IPS-NIHi11 (cell line): ENCODE results near the gene VWA7.
A peak's percentile ranks its signal among the peaks of the same experiment; 100 is the strongest.

Source experiments
- DNase-seq: peaks from one replicate; pipeline ENCODE4 v3.0.0; 2012; ENCODE audit warnings: mixed read lengths, low spot score

The VWA7 gene

GRCh38 chr6:31729979-31730630 lies 47.0 kb downstream of the VWA7 start:
- DNase-seq = peak; percentile 88

DNA sequence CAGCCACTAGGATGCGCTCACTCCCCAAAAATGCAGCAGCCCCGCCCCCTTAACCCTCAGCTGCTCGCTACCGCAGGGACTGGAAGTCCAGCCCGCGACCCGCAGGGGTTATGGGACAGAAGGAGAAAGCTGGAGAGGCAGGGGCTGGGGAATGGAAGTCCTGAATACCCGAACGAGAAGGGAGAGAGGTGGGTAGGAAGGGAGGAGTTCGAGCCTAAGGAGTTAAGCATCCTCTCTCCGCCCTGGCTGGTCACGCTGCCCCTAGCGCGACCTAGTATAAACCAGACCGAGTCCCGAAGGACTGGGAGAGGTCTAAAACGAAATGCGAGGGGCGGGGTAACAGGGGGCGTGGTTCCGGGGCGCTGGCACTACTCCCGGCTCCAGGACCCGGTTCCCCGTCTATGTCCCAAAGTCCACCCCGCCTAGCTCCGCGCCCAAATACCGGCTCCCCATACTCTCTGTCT lies 47.6 kb downstream of the VWA7 start:
- DNase-seq = peak; percentile 91

DNA sequence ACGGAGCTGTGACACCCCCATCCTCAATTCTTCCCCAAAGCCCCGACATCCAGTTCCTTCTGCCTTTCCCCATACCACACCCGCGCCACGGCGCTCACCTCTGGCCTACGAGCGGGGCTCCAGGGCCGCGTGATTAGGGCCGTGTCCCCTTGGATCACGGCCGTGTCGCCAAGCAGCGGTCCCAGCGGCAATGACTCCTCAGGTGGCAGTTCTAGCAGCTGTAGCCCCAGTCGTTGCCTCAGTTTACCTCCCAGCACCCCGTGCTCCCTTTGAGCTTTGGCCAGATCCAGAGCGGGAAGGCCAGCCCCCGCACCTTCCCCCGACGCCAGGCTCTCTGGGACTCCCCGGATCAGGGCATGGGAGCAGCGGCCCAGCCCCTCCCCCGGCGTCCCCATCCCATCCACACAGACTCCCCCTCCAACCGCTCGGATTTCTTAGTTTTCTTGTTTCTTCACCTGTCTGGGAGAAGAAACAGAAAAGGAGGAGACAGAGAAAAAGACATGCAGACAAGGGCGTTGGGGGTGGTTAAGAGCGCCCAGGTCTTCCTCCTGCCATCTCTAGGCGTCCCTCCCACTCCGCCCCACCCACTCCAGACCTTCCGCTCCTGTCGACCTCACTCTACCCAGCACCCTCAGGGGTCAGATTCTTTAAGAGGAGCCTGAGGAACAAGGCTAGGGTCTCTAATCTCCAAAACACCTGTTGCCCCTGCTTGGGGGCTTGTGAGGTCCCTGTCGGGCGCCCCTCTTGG lies 48.2 kb downstream of the VWA7 start, which contains the start of gene DDAH2:
Gene DDAH2 (minus strand): TSS at position 533 of the 748 bp plus-strand sequence. CDS start 138 bp downstream, at position 395.
- DNase-seq = no peak

DNA sequence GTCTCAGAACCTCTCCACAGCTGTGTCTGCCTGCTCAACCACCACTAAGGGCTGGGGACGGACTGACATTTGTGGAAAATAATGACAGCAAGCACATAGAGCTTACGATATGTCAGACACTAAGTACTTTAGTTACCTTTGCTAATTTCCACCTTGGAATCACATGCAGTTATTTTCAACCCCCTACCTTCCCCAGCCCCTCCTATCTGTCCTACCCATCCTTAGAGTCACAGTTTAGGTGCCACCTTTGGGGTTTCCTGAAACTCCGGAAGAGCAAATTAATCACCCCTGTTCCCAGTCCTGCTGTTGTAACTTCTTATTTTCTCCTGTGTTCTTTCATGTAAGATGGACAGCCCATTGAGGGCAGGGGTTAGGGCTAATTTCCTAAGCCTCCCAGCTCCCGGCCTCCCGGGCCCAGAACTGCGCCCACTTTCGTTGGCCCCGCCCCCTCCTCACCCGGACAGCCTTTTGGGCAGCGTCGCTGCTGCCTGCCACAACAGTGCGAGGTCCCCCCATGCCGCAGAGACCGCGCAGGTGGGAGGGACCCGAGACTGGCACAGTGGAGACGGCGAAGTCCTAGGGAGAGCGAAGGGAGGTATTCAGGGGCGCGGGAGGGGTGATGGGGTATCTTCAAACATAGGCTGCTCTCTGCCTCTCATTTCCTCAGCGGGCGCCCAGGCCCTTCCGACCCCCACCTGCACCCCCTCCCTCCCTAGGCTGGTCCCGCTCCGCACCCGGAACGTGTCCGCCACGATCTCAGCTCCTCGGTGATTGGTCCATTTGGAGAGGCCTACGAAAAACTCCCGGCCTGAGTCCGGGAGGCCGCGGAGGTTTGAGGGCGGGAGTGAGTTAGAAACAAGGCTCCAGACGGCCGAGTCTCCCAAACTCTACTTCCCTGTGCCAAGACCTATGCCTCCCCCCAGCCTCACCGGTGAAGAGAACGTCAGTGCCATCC lies 49.1 kb downstream of the VWA7 start:
- DNase-seq = no peak

DNA sequence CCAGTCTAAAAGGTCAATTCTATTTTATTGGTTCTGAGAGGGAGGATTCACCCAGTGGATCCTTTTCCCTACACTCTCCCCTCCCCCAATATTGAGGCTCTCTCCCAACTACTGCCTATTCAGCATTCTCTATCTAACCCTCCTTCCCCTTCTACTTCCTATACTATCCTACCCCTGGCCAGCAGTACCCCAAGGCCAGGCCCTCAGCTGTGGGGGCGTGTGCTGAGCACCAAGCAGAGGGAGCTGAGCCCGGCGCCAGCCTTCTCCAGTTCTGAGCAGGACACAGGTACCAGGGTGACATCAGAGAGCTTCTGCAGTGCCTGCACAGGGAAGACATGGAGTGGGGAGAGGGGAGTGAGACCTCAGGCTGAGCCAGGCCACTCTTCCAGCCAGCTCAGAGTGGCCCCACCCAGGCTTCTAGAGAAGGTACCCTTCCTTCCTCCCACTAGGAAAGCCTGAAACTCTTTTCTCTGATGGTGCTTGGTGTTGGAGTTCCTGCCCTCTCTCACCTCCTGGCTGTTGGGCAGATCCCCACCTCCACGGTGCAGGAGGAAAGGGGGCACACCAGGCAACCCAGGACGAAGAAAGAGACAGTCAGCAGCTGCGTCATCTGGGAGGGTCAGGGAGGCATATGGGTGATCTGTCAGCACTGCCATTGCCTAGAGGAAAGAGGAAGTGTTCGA lies 50.0 kb downstream of the VWA7 start:
- no peak for DNase-seq

DNA sequence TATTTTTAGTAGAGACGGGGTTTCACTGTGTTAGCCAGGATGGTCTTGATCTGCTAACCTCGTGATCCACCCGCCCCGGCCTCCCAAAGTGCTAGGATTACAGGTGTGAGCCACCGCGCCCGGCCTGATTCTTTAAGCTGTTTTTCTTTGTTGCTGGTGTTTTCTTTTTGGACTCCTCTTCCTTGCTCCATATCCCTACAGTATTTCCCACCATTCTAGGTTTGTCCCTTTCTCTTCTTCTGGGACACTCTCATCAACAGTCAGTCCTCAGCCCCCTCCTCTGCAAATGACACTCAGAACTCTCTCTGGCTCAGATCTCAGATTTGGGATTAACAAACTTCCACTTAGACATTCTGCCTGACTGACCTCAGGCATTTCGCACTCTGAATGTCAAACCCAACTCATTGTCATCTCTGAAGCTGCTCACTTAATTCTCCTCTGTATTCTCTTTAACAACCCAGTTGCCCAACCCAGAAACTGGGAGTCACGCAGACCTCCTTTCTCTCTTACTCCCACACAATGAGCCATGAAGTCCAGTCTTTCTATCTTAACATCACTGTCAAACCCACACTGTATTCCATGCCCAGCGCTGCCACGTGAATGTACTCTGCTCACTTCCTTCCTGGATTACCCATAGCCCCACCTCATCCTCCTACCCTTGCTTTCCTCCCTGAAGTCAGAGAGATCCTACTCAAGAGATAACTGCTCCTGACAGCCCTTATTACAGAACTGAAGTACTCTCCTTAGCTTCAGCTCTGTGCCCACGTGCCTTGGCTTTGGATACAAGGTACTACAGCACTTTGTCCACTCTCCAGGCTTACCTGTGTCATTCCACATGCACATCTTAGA lies 51.4 kb downstream of the VWA7 start:
- DNase-seq = no peak

DNA sequence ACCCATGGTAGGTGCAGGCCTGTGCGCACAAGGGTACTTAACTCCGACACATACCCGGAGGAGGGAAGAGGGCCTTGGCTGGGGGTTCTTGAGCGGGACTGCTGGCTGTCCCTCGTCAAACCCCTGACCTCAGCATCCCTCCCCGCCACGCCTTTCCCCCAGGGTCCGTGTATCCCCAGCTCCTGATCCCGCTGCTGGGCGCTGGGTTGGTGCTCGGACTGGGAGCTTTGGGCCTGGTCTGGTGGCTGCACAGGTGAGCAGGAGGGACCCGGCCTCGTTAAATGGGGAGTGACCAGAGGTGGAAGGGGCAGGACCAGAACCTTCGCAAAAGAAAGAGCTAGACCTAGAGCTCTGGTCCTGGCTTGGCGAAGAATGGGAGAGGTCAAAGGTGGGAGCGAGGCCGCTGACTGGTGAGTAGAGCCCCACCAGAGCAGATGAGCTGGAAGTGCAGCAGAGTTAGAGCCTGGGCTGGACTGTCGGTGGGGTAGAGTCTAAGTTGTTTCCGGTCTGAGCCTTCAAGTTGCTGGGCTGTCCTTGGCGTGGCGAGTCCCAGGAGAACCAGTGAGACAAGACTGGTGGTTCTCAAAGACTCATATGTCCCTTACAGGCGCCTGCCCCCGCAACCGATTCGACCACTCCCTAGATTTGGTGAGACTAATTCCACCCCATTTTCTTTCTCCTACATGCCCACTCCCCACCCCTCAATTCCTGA lies 53.0 kb downstream of the VWA7 start:
- no peak for DNase-seq

GRCh38 chr6:31723245-31723979 lies 53.7 kb downstream of the VWA7 start, which contains the start of gene MPIG6B:
Gene MPIG6B (plus strand): TSS chr6:31723373. CDS start chr6:31723384, 11 bp downstream.
- DNase-seq = no peak

DNA sequence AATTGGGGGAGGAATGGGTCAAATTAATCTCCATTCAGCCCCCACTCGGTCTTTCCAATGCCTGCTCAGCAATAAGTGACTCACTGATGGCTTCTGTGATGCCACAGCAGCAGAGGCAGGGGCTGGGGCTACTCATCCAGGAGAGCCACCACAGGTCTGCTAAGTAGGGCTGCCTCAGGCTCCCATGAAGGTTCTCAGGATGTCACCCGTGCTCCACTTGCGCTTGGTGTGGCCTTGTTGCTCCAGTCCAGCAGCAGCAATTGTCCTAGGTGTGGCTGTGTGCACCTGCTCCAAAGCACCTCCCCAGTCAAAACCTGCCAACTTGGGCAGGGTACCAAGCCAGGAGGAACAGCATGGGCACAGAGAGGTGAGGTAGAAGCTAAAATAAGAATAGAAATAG lies 55.0 kb downstream of the VWA7 start:
- DNase-seq = no peak

GRCh38 chr6:31721351-31722020 lies 55.6 kb downstream of the VWA7 start, which contains the start of gene LY6G6C:
Gene LY6G6C (minus strand): TSS chr6:31721746. CDS start chr6:31721679, 67 bp downstream.
- no peak for DNase-seq

- no peak for DNase-seq
These were observed 56.8 kb downstream of the VWA7 start for GRCh38 chr6:31720196-31720770.

DNA sequence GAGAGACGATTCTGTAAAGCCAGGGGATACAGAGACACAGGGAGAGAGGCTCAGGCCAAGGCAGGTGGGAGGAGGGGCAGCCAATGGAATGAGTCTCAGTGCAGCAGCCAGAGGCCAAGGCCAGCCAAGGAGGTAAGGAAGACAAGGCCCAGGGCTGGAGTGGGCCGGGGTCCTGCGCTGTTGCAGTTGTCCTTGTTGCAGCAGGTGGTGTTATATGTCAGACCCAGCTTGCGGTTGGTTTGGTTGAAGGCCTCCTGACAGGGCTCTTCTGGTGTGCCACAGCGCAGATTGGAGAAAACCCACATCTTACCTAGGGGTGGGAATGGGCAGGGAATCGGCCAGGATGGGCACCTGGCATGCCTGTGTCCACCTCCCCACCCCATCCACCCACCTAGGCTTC lies 58.1 kb downstream of the VWA7 start:
- no peak for DNase-seq

- peak; percentile 68 for DNase-seq
These were observed 58.9 kb downstream of the VWA7 start for GRCh38 chr6:31718265-31718664.

GRCh38 chr6:31717499-31718222 lies 59.5 kb downstream of the VWA7 start:
- DNase-seq = peak; percentile 66
